Measurements from ENCODE around the gene CUBN. TPM values are rescaled to one million over a fixed set of nuclear protein-coding genes. Genes with fewer than 3 reads are reported as not detected.

CUBN gene
- total RNA-seq, 6 experiments from 2014 or later = 0.43 to 1.7 (median 1.2) TPM

GRCh38 chr10:16809074-16809718, 320.4 kb downstream of the CUBN start:
- H3K27ac Mint-ChIP-seq = no peak overlapping the region
- peak; percentile 19 for DNase-seq
- peaks cover 27% of the 10 kb centered on the region for H3K36me3 Mint-ChIP-seq (ENCODE audit: low read depth)
- H3K4me1 Mint-ChIP-seq (ENCODE audit: low read depth) = peaks cover 12% of the 10 kb centered on the region
- H3K4me3 Mint-ChIP-seq = no peak overlapping the region
- TF ChIP-seq CTCF (IDR thresholded peaks at IDR 0.05) = peak; percentile 78
- H3K9me3 Mint-ChIP-seq = no peaks in the 10 kb centered on the region
- no peaks in the 10 kb centered on the region for H3K27me3 Mint-ChIP-seq (ENCODE audit: insufficient read depth)

- Mint-ChIP-seq H3K27me3 (ENCODE audit: insufficient read depth) (no peaks in the 10 kb centered on the region), H3K9me3 (no peaks in the 10 kb centered on the region), H3K4me1 (ENCODE audit: low read depth) (peaks cover 31% of the 10 kb centered on the region), H3K36me3 (ENCODE audit: low read depth) (peaks cover 18% of the 10 kb centered on the region; the same call in 1 of the 2 replicates), H3K4me3 (no peak overlapping the region), H3K27ac (no peak overlapping the region)
- no peak for DNase-seq
- TF ChIP-seq CTCF (IDR thresholded peaks at IDR 0.05) = no peak
Measured at GRCh38 chr10:16804123-16804522, 325.5 kb downstream of the CUBN start.

GRCh38 chr10:16803464-16803863, 326.1 kb downstream of the CUBN start:
- no peak for DNase-seq
- H3K36me3 Mint-ChIP-seq (ENCODE audit: low read depth) = peaks cover 17% of the 10 kb centered on the region
- no peak overlapping the region for H3K4me3 Mint-ChIP-seq

GRCh38 chr10:16799621-16800020, 330.0 kb downstream of the CUBN start:
- H3K4me1 Mint-ChIP-seq (ENCODE audit: low read depth) = peaks cover 42% of the 10 kb centered on the region
- H3K27ac Mint-ChIP-seq = no peak overlapping the region
- H3K4me3 Mint-ChIP-seq = no peak overlapping the region
- no peak for TF ChIP-seq CTCF (IDR thresholded peaks at IDR 0.05)
- peaks cover 9% of the 10 kb centered on the region for H3K36me3 Mint-ChIP-seq (ENCODE audit: low read depth)
- H3K27me3 Mint-ChIP-seq (ENCODE audit: insufficient read depth) = no peaks in the 10 kb centered on the region
- no peaks in the 10 kb centered on the region for H3K9me3 Mint-ChIP-seq
- DNase-seq = no peak

More at GRCh38 chr10:16803464-16803863, 326.1 kb downstream of the CUBN start:
- Mint-ChIP-seq H3K4me1 (ENCODE audit: low read depth) (peaks cover 31% of the 10 kb centered on the region), H3K27ac (no peak overlapping the region), H3K27me3 (ENCODE audit: insufficient read depth) (no peaks in the 10 kb centered on the region), H3K9me3 (no peaks in the 10 kb centered on the region)
- TF ChIP-seq CTCF (IDR thresholded peaks at IDR 0.05) = no peak

- H3K4me3 Mint-ChIP-seq = no peak overlapping the region
- peaks cover 38% of the 10 kb centered on the region for H3K4me1 Mint-ChIP-seq (ENCODE audit: low read depth)
- no peak for TF ChIP-seq CTCF (IDR thresholded peaks at IDR 0.05)
Measured at GRCh38 chr10:16798571-16798970, 331.0 kb downstream of the CUBN start.

More at GRCh38 chr10:16798571-16798970, 331.0 kb downstream of the CUBN start:
- Mint-ChIP-seq H3K36me3 (ENCODE audit: low read depth) (peaks cover 6% of the 10 kb centered on the region), H3K27me3 (ENCODE audit: insufficient read depth) (no peaks in the 10 kb centered on the region), H3K27ac (no peak overlapping the region), H3K9me3 (no peaks in the 10 kb centered on the region)
- DNase-seq = no peak

Data from HFFc6 (cell line).